Neural cell (in vitro differentiated cells): ENCODE measurements around the gene ZNF223.

Experiments used
- EP300 ChIP-seq: fragments of 450-650 bp; conservative IDR thresholded peaks from 2 replicates; pipeline ENCODE4 v1.6.1; 2014; ENCODE audit warnings: antibody characterized with exemption, mild to moderate bottlenecking, moderate library complexity; ENCODE audit not compliant: poor library complexity, severe bottlenecking
- EZH2 ChIP-seq: fragments of 200-600, 300-800 bp; shearing (Covaris generic), sonication (generic); IDR thresholded peaks from 2 replicates; pipeline ENCODE4 v1.6.1; 2014; ENCODE audit warnings: antibody characterized with exemption, low read length, borderline replicate concordance, mild to moderate bottlenecking; ENCODE audit not compliant: insufficient read depth, poor library complexity, severe bottlenecking
- POLR2AphosphoS5 ChIP-seq: IDR thresholded peaks from 2 replicates; pipeline ENCODE4 v1.6.1; 2012
- RAD21 ChIP-seq: fragments of 450-650 bp; conservative IDR thresholded peaks from 2 replicates; pipeline ENCODE4 v1.6.1; 2014; ENCODE audit warnings: antibody characterized with exemption, mild to moderate bottlenecking, moderate library complexity
- SMC3 ChIP-seq: fragments of 450-650 bp; conservative IDR thresholded peaks from 2 replicates; pipeline ENCODE4 v1.6.1; 2014; ENCODE audit warnings: antibody characterized with exemption, mild to moderate bottlenecking, moderate library complexity; ENCODE audit not compliant: poor library complexity
- TAF1 ChIP-seq: IDR thresholded peaks from 2 replicates; pipeline ENCODE4 v1.6.1; 2012; ENCODE audit warnings: low read depth
- TF ChIP-seq, protein P1 (sequence below): fragments of 450-650 bp; IDR thresholded peaks from 2 replicates; pipeline ENCODE4 v1.5.1; 2014; ENCODE audit warnings: antibody characterized with exemption, mild to moderate bottlenecking, moderate library complexity; ENCODE audit not compliant: poor library complexity, severe bottlenecking

DNA sequence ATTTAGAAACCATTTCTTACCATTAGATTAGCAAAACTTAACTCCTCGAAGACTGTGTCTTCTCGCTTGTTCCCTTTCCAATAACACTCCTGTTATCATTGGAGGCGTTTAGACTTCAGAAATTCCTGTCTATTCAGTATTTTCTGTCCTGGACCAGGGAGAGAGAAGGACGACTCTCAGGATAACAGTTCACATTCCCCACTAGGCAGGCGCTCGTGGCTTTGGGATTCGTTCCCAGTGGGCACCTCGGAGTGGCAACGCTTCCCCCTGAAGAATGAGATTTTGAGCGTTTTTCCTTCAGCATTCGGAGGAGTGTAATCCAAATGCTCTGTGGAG, 60.9 kb downstream of the ZNF223 start:
- TF ChIP-seq TAF1 (no peak), EP300 (no peak), SMC3 (no peak), POLR2AphosphoS5 (no peak), RAD21 (no peak), EZH2 (no peak)
- TF ChIP-seq, protein P1, sequence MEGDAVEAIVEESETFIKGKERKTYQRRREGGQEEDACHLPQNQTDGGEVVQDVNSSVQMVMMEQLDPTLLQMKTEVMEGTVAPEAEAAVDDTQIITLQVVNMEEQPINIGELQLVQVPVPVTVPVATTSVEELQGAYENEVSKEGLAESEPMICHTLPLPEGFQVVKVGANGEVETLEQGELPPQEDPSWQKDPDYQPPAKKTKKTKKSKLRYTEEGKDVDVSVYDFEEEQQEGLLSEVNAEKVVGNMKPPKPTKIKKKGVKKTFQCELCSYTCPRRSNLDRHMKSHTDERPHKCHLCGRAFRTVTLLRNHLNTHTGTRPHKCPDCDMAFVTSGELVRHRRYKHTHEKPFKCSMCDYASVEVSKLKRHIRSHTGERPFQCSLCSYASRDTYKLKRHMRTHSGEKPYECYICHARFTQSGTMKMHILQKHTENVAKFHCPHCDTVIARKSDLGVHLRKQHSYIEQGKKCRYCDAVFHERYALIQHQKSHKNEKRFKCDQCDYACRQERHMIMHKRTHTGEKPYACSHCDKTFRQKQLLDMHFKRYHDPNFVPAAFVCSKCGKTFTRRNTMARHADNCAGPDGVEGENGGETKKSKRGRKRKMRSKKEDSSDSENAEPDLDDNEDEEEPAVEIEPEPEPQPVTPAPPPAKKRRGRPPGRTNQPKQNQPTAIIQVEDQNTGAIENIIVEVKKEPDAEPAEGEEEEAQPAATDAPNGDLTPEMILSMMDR: no peak
